Measurements from ENCODE around the gene NTSR1.

The NTSR1 gene

GRCh38 chr20:62663145-62664018 lies 45.3 kb upstream of the NTSR1 start:
- no peak for DNase-seq (ENCODE audit: low spot score)
- TF ChIP-seq CTCF (IDR thresholded peaks at IDR 0.05; ENCODE audit: extremely low read depth, missing control alignments) = no peak

GRCh38 chr20:62664019-62664971 lies 44.3 kb upstream of the NTSR1 start:
- no peak for DNase-seq (ENCODE audit: low spot score)

GRCh38 chr20:62665153-62665754 lies 43.4 kb upstream of the NTSR1 start:
- DNase-seq (ENCODE audit: low spot score) = no peak
- no peak for TF ChIP-seq CTCF (IDR thresholded peaks at IDR 0.05; ENCODE audit: extremely low read depth, missing control alignments)

More at GRCh38 chr20:62664019-62664971, 44.3 kb upstream of the NTSR1 start:
- no peak for TF ChIP-seq CTCF (IDR thresholded peaks at IDR 0.05; ENCODE audit: extremely low read depth, missing control alignments)

GRCh38 chr20:62665826-62666735 lies 42.6 kb upstream of the NTSR1 start:
- TF ChIP-seq CTCF (IDR thresholded peaks at IDR 0.05; ENCODE audit: extremely low read depth, missing control alignments) = no peak
- no peak for DNase-seq (ENCODE audit: low spot score)

- no peak for TF ChIP-seq CTCF (IDR thresholded peaks at IDR 0.05; ENCODE audit: extremely low read depth, missing control alignments)
- no peak for DNase-seq (ENCODE audit: low spot score)
These were observed 41.7 kb upstream of the NTSR1 start for GRCh38 chr20:62666736-62667529.

Data from GM20000 (cell line).